Measurements from ENCODE around the gene TRAF3IP1. TPM values are rescaled to one million over a fixed set of nuclear protein-coding genes. Genes with fewer than 3 reads are reported as not detected.

Gene TRAF3IP1
- total RNA-seq, 1 experiment from 2014 or later, result 8.2 TPM

GRCh38 chr2:238281826-238282480, 38.4 kb upstream of the TRAF3IP1 start:
- intact Hi-C loops (cut with micrococcal nuclease), result no loop called here
- Histone ChIP-seq H3K79me2 (ENCODE audit: low read length) (peaks cover 84% of the 10 kb centered on the region), H3F3A (ENCODE audit: low read length, unreplicated experiment) (peaks cover 4% of the 10 kb centered on the region), H2AFZ (ENCODE audit: low read length) (no peak overlapping the region), H3K9me3 (ENCODE audit: low read length) (no peaks in the 10 kb centered on the region), H3K4me2 (ENCODE audit: low read length) (no peak overlapping the region), H3K27me3 (ENCODE audit: low read length) (no peaks in the 10 kb centered on the region), H3K27ac (ENCODE audit: low read length) (no peak overlapping the region), H3K9ac (ENCODE audit: low read length) (no peak overlapping the region), H3K36me3 (ENCODE audit: low read depth, low read length) (peaks cover 5% of the 10 kb centered on the region), H4K20me1 (ENCODE audit: low read length) (peaks cover 29% of the 10 kb centered on the region), H3K9me2 (replicated peaks; ENCODE audit: low read length) (no peaks in the 10 kb centered on the region), H3K4me3 (ENCODE audit: low read length) (no peak overlapping the region), H3K4me1 (ENCODE audit: insufficient read depth, low read length) (peaks cover 21% of the 10 kb centered on the region)
- no peak for DNase-seq
- TF ChIP-seq EZH2phosphoT487 (IDR thresholded peaks at IDR 0.05; ENCODE audit: borderline replicate concordance, low read length) (no peak), EZH2 (IDR thresholded peaks at IDR 0.05; ENCODE audit: low read length, unreplicated experiment) (no peak), CTCF (conservative IDR thresholded peaks at IDR 0.05; ENCODE audit: low read depth, low read length) (no peak)
- ChIA-PET POLR2A (ENCODE audit: unreplicated experiment) (no interaction called here), CTCF (no interaction called here)
- no peak for ATAC-seq
- BruUV-seq (replicated peaks), result no TSS peak

- no peaks in the 10 kb centered on the region for H3K9me3 ChIP-seq (ENCODE audit: low read length)
- H2AFZ ChIP-seq (ENCODE audit: low read length), result no peak overlapping the region
- ChIA-PET CTCF (no interaction called here), POLR2A (ENCODE audit: unreplicated experiment) (no interaction called here)
- peaks cover 27% of the 10 kb centered on the region for H3K4me1 ChIP-seq (ENCODE audit: insufficient read depth, low read length)
- DNase-seq (no peak), ATAC-seq (no peak)
- peaks cover 94% of the 10 kb centered on the region for H3K79me2 ChIP-seq (ENCODE audit: low read length)
- H3F3A ChIP-seq (ENCODE audit: low read length, unreplicated experiment), result peaks cover 4% of the 10 kb centered on the region
- H3K9ac ChIP-seq (ENCODE audit: low read length), result no peak overlapping the region
- H3K9me2 ChIP-seq (replicated peaks; ENCODE audit: low read length), result no peaks in the 10 kb centered on the region
- peaks cover 29% of the 10 kb centered on the region for H4K20me1 ChIP-seq (ENCODE audit: low read length)
- H3K27me3 ChIP-seq (ENCODE audit: low read length), result no peaks in the 10 kb centered on the region
- TF ChIP-seq EZH2phosphoT487 (IDR thresholded peaks at IDR 0.05; ENCODE audit: borderline replicate concordance, low read length) (no peak), CTCF (conservative IDR thresholded peaks at IDR 0.05; ENCODE audit: low read depth, low read length) (no peak), EZH2 (IDR thresholded peaks at IDR 0.05; ENCODE audit: low read length, unreplicated experiment) (no peak)
- H3K27ac ChIP-seq (ENCODE audit: low read length), result no peak overlapping the region
- no peak overlapping the region for H3K4me2 ChIP-seq (ENCODE audit: low read length)
- no peaks in the 10 kb centered on the region for H3K36me3 ChIP-seq (ENCODE audit: low read depth, low read length)
- intact Hi-C loops (cut with micrococcal nuclease), result no loop called here
- H3K4me3 ChIP-seq (ENCODE audit: low read length), result no peak overlapping the region
- no TSS peak for BruUV-seq (replicated peaks)
Measured at GRCh38 chr2:238282861-238283738, 37.2 kb upstream of the TRAF3IP1 start.
